GM12874 (cell line): ENCODE results near the gene RNASE8.

Experiments
- CTCF ChIP-seq: IDR thresholded peaks from 2 replicates; pipeline ENCODE4 v1.5.1; 2011; ENCODE audit warnings: low read depth, mild to moderate bottlenecking, control low read depth, low read length, moderate library complexity; ENCODE audit not compliant: insufficient read depth

RNASE8 gene

GRCh38 chr14:21025371-21026273 is 32.0 kb upstream of the RNASE8 start:
- no peak for TF ChIP-seq CTCF

- TF ChIP-seq CTCF = no peak
Observed at GRCh38 chr14:21026274-21026987, 31.2 kb upstream of the RNASE8 start.

GRCh38 chr14:21026988-21027315 is 30.7 kb upstream of the RNASE8 start:
- no peak for TF ChIP-seq CTCF

- TF ChIP-seq CTCF = no peak
Observed at GRCh38 chr14:21029917-21030316, 27.7 kb upstream of the RNASE8 start, which contains the start of gene TPPP2. TSS of gene TPPP2 (plus strand) at chr14:21030217. CDS start at chr14:21030582, 365 bp downstream.

GRCh38 chr14:21030531-21030930 is 27.1 kb upstream of the RNASE8 start:
- TF ChIP-seq CTCF = no peak

- TF ChIP-seq CTCF = no peak
Observed at GRCh38 chr14:21032326-21033132, 25.1 kb upstream of the RNASE8 start.
